H1 (cell line): ENCODE results near the gene SEC61A1. TPM values are rescaled to one million over a fixed set of nuclear protein-coding genes. Genes with fewer than 3 reads are reported as not detected.

Source experiments
- CTCF ChIA-PET: fragments of 300-600 bp; sonication (Branson Sonifier 250); formaldehyde crosslinking; loops from one replicate; lab custom pipeline; 2021; ENCODE audit not compliant: partially characterized antibody; lab: Charles Lee
- POLR2A ChIA-PET: fragments of 300-600 bp; sonication (Branson Sonifier 250); formaldehyde crosslinking; loops from one replicate; lab custom pipeline; 2021; ENCODE audit warnings: inconsistent platforms; ENCODE audit not compliant: partially characterized antibody; lab: Charles Lee
- DNase-seq, 2 experiments: peaks; one replicate each; pipeline versions ENCODE4 v3.0.0 to v3.0.0-alpha.2; 2010 to 2022; ENCODE audit warnings: low spot score in 2 of 2, low read depth in 1 of 2, mixed read lengths in 1 of 2
- FAIRE-seq: peaks from 2 replicates; lab custom pipeline; 2011; peaks lifted over from hg19 to GRCh38; lab: Jason Lieb, UNC
- H2AFZ ChIP-seq: 2 replicates; pipeline ENCODE4 v1.8.1; 2012; ENCODE audit warnings: low read length, inconsistent platforms
- H2AK5ac ChIP-seq: 2 replicates; pipeline ENCODE4 v1.6.1; 2013; ENCODE audit warnings: low read depth, low read length
- H2BK120ac ChIP-seq: replicated peaks from 2 replicates; pipeline ENCODE3; 2013; ENCODE audit warnings: low read depth, low read length, inconsistent platforms
- H2BK12ac ChIP-seq: 2 replicates; pipeline ENCODE4 v1.6.1; 2013; ENCODE audit warnings: low read depth, low read length
- H2BK15ac ChIP-seq: 2 replicates; pipeline ENCODE4 v1.6.1; 2013; ENCODE audit warnings: low read length
- H2BK20ac ChIP-seq: 2 replicates; pipeline ENCODE4 v1.6.1; 2013; ENCODE audit warnings: low read length
- H2BK5ac ChIP-seq: 2 replicates; pipeline ENCODE4 v1.6.1; 2013; ENCODE audit warnings: low read depth, low read length
- H3K14ac ChIP-seq: 2 replicates; pipeline ENCODE4 v1.6.1; 2013; ENCODE audit warnings: inconsistent platforms; ENCODE audit not compliant: insufficient read length
- H3K18ac ChIP-seq: 2 replicates; pipeline ENCODE4 v1.6.1; 2013; ENCODE audit warnings: low read length; ENCODE audit errors: extremely low read depth
- H3K23ac ChIP-seq: 2 replicates; pipeline ENCODE4 v1.6.1; 2013; ENCODE audit warnings: inconsistent platforms; ENCODE audit not compliant: insufficient read length
- H3K23me2 ChIP-seq: 2 replicates; pipeline ENCODE4 v1.6.1; 2013; ENCODE audit warnings: low read depth, low read length
- H3K27ac ChIP-seq: 2 replicates; pipeline ENCODE4 v1.6.1; 2011; ENCODE audit warnings: low read depth, low read length, inconsistent platforms
- H3K27me3 ChIP-seq, 4 experiments: replicated peaks in 1 of 4; 1 replicate in 1 of 4; 2 replicates in 3 of 4; pipeline versions ENCODE4 v1.6.1 to v1.8.1; 2011 to 2013; ENCODE audit warnings: low read length in 3 of 4, mild to moderate bottlenecking in 3 of 4, inconsistent platforms in 2 of 4, mixed read lengths in 2 of 4, moderate library complexity in 1 of 4; ENCODE audit not compliant: control insufficient read depth in 3 of 4, insufficient read depth in 3 of 4; ENCODE audit errors: extremely low read depth in 1 of 4
- H3K36me3 ChIP-seq, 4 experiments: 2 replicates each; pipeline versions ENCODE4 v1.6.1 to v1.8.1; 2011 to 2013; ENCODE audit warnings: mild to moderate bottlenecking in 4 of 4, low read length in 3 of 4, moderate library complexity in 2 of 4, control low read depth in 1 of 4, inconsistent platforms in 1 of 4; ENCODE audit not compliant: insufficient read depth in 4 of 4, control insufficient read depth in 2 of 4
- H3K4ac ChIP-seq: replicated peaks from 2 replicates; pipeline ENCODE3; 2013; ENCODE audit warnings: low read length, low read depth, mixed read lengths, inconsistent platforms; ENCODE audit not compliant: insufficient read length
- H3K4me1 ChIP-seq, 4 experiments: replicated peaks in 1 of 4; 1 replicate in 1 of 4; 2 replicates in 3 of 4; pipeline versions ENCODE4 v1.6.1 to v1.8.1; 2011 to 2013; ENCODE audit warnings: low read length in 3 of 4, inconsistent platforms in 2 of 4, mixed read lengths in 1 of 4; ENCODE audit not compliant: insufficient read depth in 4 of 4, control insufficient read depth in 3 of 4
- H3K4me2 ChIP-seq, 2 experiments: 2 replicates each; pipeline versions ENCODE4 v1.6.1 to v1.8.1; 2011 to 2013; ENCODE audit warnings: low read depth in 2 of 2, low read length in 2 of 2, control low read depth in 1 of 2, inconsistent platforms in 1 of 2, mild to moderate bottlenecking in 1 of 2; ENCODE audit not compliant: insufficient read depth in 1 of 2
- H3K4me3 ChIP-seq, 4 experiments: fragments of 200-600, 300-600 bp in 1 of 4; sonication (generic), shearing (Covaris generic), sonication (Bioruptor Twin) in 1 of 4; 2 replicates each; pipeline versions ENCODE4 v1.5.1 to v1.8.1; 2011 to 2016; ENCODE audit warnings: low read length in 4 of 4, low read depth in 3 of 4, control low read depth in 2 of 4, inconsistent platforms in 2 of 4, mild to moderate bottlenecking in 2 of 4, mixed read lengths in 1 of 4, moderate library complexity in 1 of 4; ENCODE audit not compliant: insufficient read depth in 2 of 4; ENCODE audit errors: extremely low read depth in 1 of 4
- H3K56ac ChIP-seq: replicated peaks from 2 replicates; pipeline ENCODE3; 2013; ENCODE audit warnings: low read depth, mild to moderate bottlenecking, mixed read lengths, low read length, inconsistent platforms; ENCODE audit not compliant: insufficient read length
- H3K79me1 ChIP-seq: 2 replicates; pipeline ENCODE4 v1.6.1; 2013; ENCODE audit warnings: low read depth, low read length, control low read depth
- H3K79me2 ChIP-seq, 2 experiments: 2 replicates each; pipeline versions ENCODE4 v1.6.1 to v1.8.1; 2012 to 2013; ENCODE audit warnings: low read length in 2 of 2, mild to moderate bottlenecking in 2 of 2, inconsistent platforms in 1 of 2; ENCODE audit not compliant: insufficient read depth in 2 of 2, control insufficient read depth in 1 of 2
- H3K9ac ChIP-seq, 4 experiments: replicated peaks in 1 of 4; 1 replicate in 1 of 4; 2 replicates in 3 of 4; pipeline versions ENCODE4 v1.6.1 to v1.8.1; 2011 to 2013; ENCODE audit warnings: low read depth in 3 of 4, low read length in 3 of 4, control low read depth in 2 of 4, mild to moderate bottlenecking in 2 of 4, moderate library complexity in 2 of 4, inconsistent platforms in 1 of 4; ENCODE audit errors: extremely low read depth in 1 of 4
- H3K9me3 ChIP-seq, 2 experiments: 2 replicates each; pipeline versions ENCODE4 v1.6.1 to v1.8.1; 2012 to 2013; ENCODE audit warnings: mild to moderate bottlenecking in 2 of 2, moderate library complexity in 2 of 2, control low read depth in 1 of 2, inconsistent platforms in 1 of 2, low read depth in 1 of 2, low read length in 1 of 2, mixed read lengths in 1 of 2; ENCODE audit not compliant: insufficient read depth in 2 of 2
- H4K20me1 ChIP-seq, 2 experiments: replicated peaks in 1 of 2; 2 replicates each; pipeline versions ENCODE3 to v1.8.1; 2011 to 2013; ENCODE audit warnings: inconsistent platforms in 2 of 2, low read length in 2 of 2, mild to moderate bottlenecking in 1 of 2; ENCODE audit not compliant: insufficient read depth in 2 of 2, control insufficient read depth in 1 of 2
- H4K5ac ChIP-seq: 2 replicates; pipeline ENCODE4 v1.6.1; 2013; ENCODE audit warnings: low read length, low read depth, mixed read lengths, inconsistent platforms; ENCODE audit not compliant: insufficient read length
- H4K8ac ChIP-seq: 2 replicates; pipeline ENCODE4 v1.8.0; 2013; ENCODE audit warnings: mild to moderate bottlenecking, moderate library complexity, low read length, inconsistent platforms; ENCODE audit not compliant: insufficient read depth; ENCODE audit errors: extremely low read depth
- H4K91ac ChIP-seq: replicated peaks from 2 replicates; pipeline ENCODE3; 2013; ENCODE audit warnings: low read length, mixed read lengths, inconsistent platforms; ENCODE audit not compliant: insufficient read length
- BACH1 ChIP-seq: IDR thresholded peaks from 2 replicates; pipeline ENCODE4 v1.6.1; 2012; ENCODE audit warnings: low read length, improper control_type of control experiment
- HDAC6 ChIP-seq: IDR thresholded peaks from one replicate; pipeline ENCODE4 v1.7.1; 2012; ENCODE audit warnings: low read depth, mild to moderate bottlenecking, inconsistent platforms, low read length, moderate library complexity
- JUND ChIP-seq: IDR thresholded peaks from 2 replicates; pipeline ENCODE4 v1.6.1; 2011; ENCODE audit warnings: mild to moderate bottlenecking, improper control_type of control experiment, low read length
- NANOG ChIP-seq: IDR thresholded peaks from 2 replicates; pipeline ENCODE4 v1.6.1; 2011; ENCODE audit warnings: low read length, low read depth, mild to moderate bottlenecking, inconsistent platforms; ENCODE audit not compliant: insufficient read depth, poor library complexity, severe bottlenecking
- RXRA ChIP-seq: IDR thresholded peaks from 2 replicates; pipeline ENCODE4 v1.6.1; 2011; ENCODE audit warnings: low read depth, mild to moderate bottlenecking, low read length, moderate library complexity; ENCODE audit not compliant: insufficient read depth
- SIX5 ChIP-seq: IDR thresholded peaks from 2 replicates; pipeline ENCODE4 v1.6.1; 2011; ENCODE audit warnings: mild to moderate bottlenecking, low read depth, low read length
- SP1 ChIP-seq: IDR thresholded peaks from 2 replicates; pipeline ENCODE4 v1.6.1; 2011; ENCODE audit warnings: low read depth, low read length
- SP2 ChIP-seq: IDR thresholded peaks from 2 replicates; pipeline ENCODE4 v1.6.1; 2012; ENCODE audit warnings: mild to moderate bottlenecking, low read length, inconsistent platforms
- TAF7 ChIP-seq: optimal IDR thresholded peaks from 2 replicates; pipeline ENCODE3; 2011; ENCODE audit warnings: low read depth, mild to moderate bottlenecking, inconsistent platforms, low read length, moderate library complexity, borderline replicate concordance
- WGBS, 2 experiments: shearing (Covaris generic) in 1 of 2; methylation state at CpG; one replicate each; pipeline versions ENCODE4 v1.1.6 to v1.1.7; 2013 to 2015; ENCODE audit warnings: low lambda C conversion rate in 2 of 2, mixed read lengths in 2 of 2, inconsistent platforms in 1 of 2, low coverage in 1 of 2, missing lambda C conversion rate in 1 of 2; ENCODE audit not compliant: insufficient replicate concordance in 2 of 2, insufficient coverage in 1 of 2, insufficient read length in 1 of 2; ENCODE audit errors: extremely low coverage in 1 of 2, missing lambda C conversion rate in 1 of 2; 5-methylcytosine and 5-hydroxymethylcytosine counted together
- polyA plus RNA-seq, 7 experiments: library from polyadenylated mRNA; depleted of rRNA in 3 of 7; stranded (reverse) in 5 of 7; unstranded in 2 of 7; fragments of >200 nt in 5 of 7; fragments of 200-250 nt in 2 of 7; gene quantifications; 1 replicate in 5 of 7; 2 replicates in 1 of 7; 4 replicates in 1 of 7; pipeline versions ENCODE4 v1.2.1 to v1.2.3, GENCODE V29; 2011 to 2013; ENCODE audit warnings: missing spikeins in 2 of 7, mixed read lengths in 2 of 7
- total RNA-seq: library from RNA; stranded (reverse); fragmentation: NEBNext Ultra II Directional; extraction: Animal tissue kit (Norgen Biotek cat#: 25700); gene quantifications from 2 replicates; pipeline ENCODE4 v1.2.1, GENCODE V29; 2021
- TF ChIP-seq, protein P1 (sequence below): IDR thresholded peaks from 2 replicates; pipeline ENCODE4 v1.6.1; 2012; ENCODE audit warnings: inconsistent platforms
- TF ChIP-seq, protein P2 (sequence below): IDR thresholded peaks from 2 replicates; pipeline ENCODE4 v1.6.1; 2011; ENCODE audit warnings: low read length, improper control_type of control experiment

Gene SEC61A1
- total and polyA plus RNA-seq, 2 of the 8 experiments (the other 6 are each of a cell fraction or from before 2014, with no cell fraction given): 133 to 165 TPM

DNA sequence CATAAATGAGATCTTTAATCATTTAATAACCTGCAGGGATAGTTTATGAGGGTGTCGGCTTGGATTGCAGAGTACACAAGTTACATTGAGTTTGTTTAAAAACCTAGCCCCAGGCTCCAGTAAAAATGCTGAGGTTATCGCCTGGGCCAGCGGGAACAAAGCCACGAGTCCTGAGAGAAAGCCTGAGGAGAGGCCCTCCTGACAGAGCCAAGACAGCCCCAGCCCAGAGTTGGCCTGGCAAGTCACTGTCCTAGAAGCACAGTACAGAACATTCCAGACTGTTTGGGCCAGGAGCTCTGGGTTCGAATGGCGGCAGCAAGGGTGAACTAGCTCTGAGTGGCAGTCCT is 32.4 kb downstream of the SEC61A1 start:
- Histone ChIP-seq H4K91ac (no peak overlapping the region), H3K9me3 (no peaks in the 10 kb centered on the region), H2BK5ac (no peak overlapping the region), H3K4me3 (no peak overlapping the region), H3K27ac (no peak overlapping the region), H2BK20ac (no peak overlapping the region), H3K4ac (no peak overlapping the region), H3K9ac (no peak overlapping the region), H3K79me2 (no peaks in the 10 kb centered on the region), H3K18ac (no peak overlapping the region), H3K23me2 (no peaks in the 10 kb centered on the region), H2BK120ac (no peak overlapping the region), H2BK12ac (no peak overlapping the region), H3K14ac (no peak overlapping the region), H2BK15ac (no peak overlapping the region), H4K8ac (no peak overlapping the region), H3K4me1 (no peaks in the 10 kb centered on the region), H3K4me2 (no peak overlapping the region), H3K79me1 (no peaks in the 10 kb centered on the region; the same call in 1 of the 2 replicates), H2AK5ac (no peak overlapping the region), H3K27me3 (no peaks in the 10 kb centered on the region), H3K23ac (no peak overlapping the region), H3K36me3 (peaks cover 19 to 66% (median 48%) of the 10 kb centered on the region in 4 experiments), H4K5ac (no peak overlapping the region), H3K56ac (no peak overlapping the region), H2AFZ (no peak overlapping the region), H4K20me1 (peaks cover 3 to 24% of the 10 kb centered on the region in 2 experiments)
- WGBS, 2 experiments: 83% methylated on average over 6 of the region's 6 CpGs; no CpG with 5 or more reads in 1 of the 2 experiments
- FAIRE-seq (no peak), DNase-seq (no peak)
- TF ChIP-seq SP2 (no peak), HDAC6 (no peak), BACH1 (no peak), JUND (no peak), TAF7 (no peak), RXRA (no peak), SP1 (no peak), NANOG (no peak), SIX5 (no peak)
- TF ChIP-seq, protein P1, sequence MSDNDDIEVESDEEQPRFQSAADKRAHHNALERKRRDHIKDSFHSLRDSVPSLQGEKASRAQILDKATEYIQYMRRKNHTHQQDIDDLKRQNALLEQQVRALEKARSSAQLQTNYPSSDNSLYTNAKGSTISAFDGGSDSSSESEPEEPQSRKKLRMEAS: no peak
- TF ChIP-seq, protein P2, sequence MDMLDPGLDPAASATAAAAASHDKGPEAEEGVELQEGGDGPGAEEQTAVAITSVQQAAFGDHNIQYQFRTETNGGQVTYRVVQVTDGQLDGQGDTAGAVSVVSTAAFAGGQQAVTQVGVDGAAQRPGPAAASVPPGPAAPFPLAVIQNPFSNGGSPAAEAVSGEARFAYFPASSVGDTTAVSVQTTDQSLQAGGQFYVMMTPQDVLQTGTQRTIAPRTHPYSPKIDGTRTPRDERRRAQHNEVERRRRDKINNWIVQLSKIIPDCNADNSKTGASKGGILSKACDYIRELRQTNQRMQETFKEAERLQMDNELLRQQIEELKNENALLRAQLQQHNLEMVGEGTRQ: no peak
- POLR2A ChIA-PET: interaction anchor here (1.8 kb wide), 1 partner anchor 13 kb away, joined by 4 read pairs; no protein-coding TSS in a partner anchor
- CTCF ChIA-PET: interaction anchor here (1.1 to 4.0 kb wide), 4 partner anchors 10 to 49 kb away, joined by 3 to 27 read pairs (median 6); no protein-coding TSS in a partner anchor
